Neuronal stem cell (in vitro differentiated cells): ENCODE results near the gene SKIDA1.

ENCODE experiments used
- DNase-seq: peaks from one replicate; pipeline ENCODE4 v3.0.0-alpha.2; 2013; ENCODE audit warnings: low spot score
- H2AFZ ChIP-seq: one replicate; pipeline ENCODE4 v1.6.1; 2013; ENCODE audit warnings: mild to moderate bottlenecking, low read length, inconsistent platforms
- H2AK5ac ChIP-seq: 2 replicates; pipeline ENCODE4 v1.6.1; 2013; ENCODE audit warnings: low read depth, mild to moderate bottlenecking, inconsistent platforms, low read length, moderate library complexity, mixed read lengths
- H2BK120ac ChIP-seq: 2 replicates; pipeline ENCODE4 v1.6.1; 2013; ENCODE audit warnings: low read depth, mild to moderate bottlenecking, inconsistent platforms, low read length, moderate library complexity, mixed read lengths
- H2BK12ac ChIP-seq: one replicate; pipeline ENCODE4 v1.6.1; 2013; ENCODE audit warnings: low read length, inconsistent platforms
- H2BK15ac ChIP-seq: 2 replicates; pipeline ENCODE4 v1.6.1; 2013; ENCODE audit warnings: mild to moderate bottlenecking, low read length, inconsistent platforms, mixed read lengths
- H2BK5ac ChIP-seq: one replicate; pipeline ENCODE4 v1.6.1; 2013; ENCODE audit warnings: inconsistent platforms, mild to moderate bottlenecking, low read length, moderate library complexity
- H3K14ac ChIP-seq: one replicate; pipeline ENCODE4 v1.6.1; 2013; ENCODE audit warnings: low read length, inconsistent platforms
- H3K18ac ChIP-seq: 2 replicates; pipeline ENCODE4 v1.6.1; 2013; ENCODE audit warnings: low read length, inconsistent platforms
- H3K23ac ChIP-seq: 2 replicates; pipeline ENCODE4 v1.6.1; 2013; ENCODE audit warnings: low read depth, mild to moderate bottlenecking, mixed read lengths, low read length, inconsistent platforms; ENCODE audit not compliant: poor library complexity
- H3K27ac ChIP-seq: replicated peaks from 3 replicates; pipeline ENCODE4 v1.5.1; 2013; ENCODE audit warnings: low read length, inconsistent platforms
- H3K27me3 ChIP-seq, 3 experiments: 2 replicates each; pipeline ENCODE4 v1.6.1; 2013; ENCODE audit warnings: low read length in 3 of 3, mild to moderate bottlenecking in 2 of 3, inconsistent platforms in 1 of 3, low read depth in 1 of 3, mixed read lengths in 1 of 3, moderate library complexity in 1 of 3; ENCODE audit not compliant: control insufficient read depth in 3 of 3, insufficient read depth in 3 of 3
- H3K36me3 ChIP-seq, 2 donors: replicated peaks in 1 of 2; 2 replicates each; pipeline ENCODE4 v1.6.1; 2013; ENCODE audit warnings: low read length in 2 of 2; ENCODE audit not compliant: control insufficient read depth in 2 of 2, insufficient read depth in 2 of 2
- H3K4ac ChIP-seq: 2 replicates; pipeline ENCODE4 v1.6.1; 2013; ENCODE audit warnings: inconsistent platforms, mild to moderate bottlenecking, low read length, moderate library complexity
- H3K4me1 ChIP-seq, 2 donors: 1 replicate in 1 of 2; 2 replicates in 1 of 2; pipeline ENCODE4 v1.6.1; 2013; ENCODE audit warnings: low read length in 2 of 2, low read depth in 1 of 2; ENCODE audit not compliant: control insufficient read depth in 2 of 2, insufficient read depth in 1 of 2
- H3K4me2 ChIP-seq: one replicate; pipeline ENCODE4 v1.6.1; 2013; ENCODE audit warnings: mild to moderate bottlenecking, low read length, inconsistent platforms; ENCODE audit not compliant: insufficient read depth, poor library complexity, severe bottlenecking
- H3K4me3 ChIP-seq, 2 donors: 2 replicates each; pipeline ENCODE4 v1.5.1; 2013; ENCODE audit warnings: low read length in 2 of 2, mild to moderate bottlenecking in 2 of 2, inconsistent platforms in 1 of 2, moderate library complexity in 1 of 2
- H3K79me1 ChIP-seq: one replicate; pipeline ENCODE4 v1.6.1; 2013; ENCODE audit warnings: low read depth, mild to moderate bottlenecking, inconsistent platforms, low read length, moderate library complexity
- H3K9ac ChIP-seq: one replicate; pipeline ENCODE4 v1.6.1; 2013; ENCODE audit warnings: mild to moderate bottlenecking, low read depth, low read length, inconsistent platforms; ENCODE audit not compliant: poor library complexity
- H3K9me3 ChIP-seq, 2 donors: replicated peaks in 1 of 2; 2 replicates each; pipeline versions ENCODE3 to v1.6.1; 2013; ENCODE audit warnings: low read length in 2 of 2, mild to moderate bottlenecking in 2 of 2, inconsistent platforms in 1 of 2, low read depth in 1 of 2, mixed read lengths in 1 of 2, moderate library complexity in 1 of 2; ENCODE audit not compliant: control insufficient read depth in 2 of 2, insufficient read depth in 1 of 2
- H4K8ac ChIP-seq: one replicate; pipeline ENCODE4 v1.6.1; 2013; ENCODE audit warnings: low read depth, mild to moderate bottlenecking, inconsistent platforms, low read length, moderate library complexity
- H4K91ac ChIP-seq: one replicate; pipeline ENCODE4 v1.6.1; 2013; ENCODE audit warnings: low read length, low read depth, mild to moderate bottlenecking, inconsistent platforms; ENCODE audit not compliant: poor library complexity
- WGBS, 2 donors: extraction: QIAGEN DNeasy Blood & Tissue Kit; methylation state at CpG; one replicate each; pipeline ENCODE4 v1.1.7; 2013; ENCODE audit warnings: missing lambda C conversion rate in 2 of 2, mixed read lengths in 1 of 2; ENCODE audit not compliant: insufficient read length in 2 of 2, insufficient replicate concordance in 1 of 2; ENCODE audit errors: extremely low coverage in 2 of 2; 5-methylcytosine and 5-hydroxymethylcytosine counted together

The SKIDA1 gene

DNA sequence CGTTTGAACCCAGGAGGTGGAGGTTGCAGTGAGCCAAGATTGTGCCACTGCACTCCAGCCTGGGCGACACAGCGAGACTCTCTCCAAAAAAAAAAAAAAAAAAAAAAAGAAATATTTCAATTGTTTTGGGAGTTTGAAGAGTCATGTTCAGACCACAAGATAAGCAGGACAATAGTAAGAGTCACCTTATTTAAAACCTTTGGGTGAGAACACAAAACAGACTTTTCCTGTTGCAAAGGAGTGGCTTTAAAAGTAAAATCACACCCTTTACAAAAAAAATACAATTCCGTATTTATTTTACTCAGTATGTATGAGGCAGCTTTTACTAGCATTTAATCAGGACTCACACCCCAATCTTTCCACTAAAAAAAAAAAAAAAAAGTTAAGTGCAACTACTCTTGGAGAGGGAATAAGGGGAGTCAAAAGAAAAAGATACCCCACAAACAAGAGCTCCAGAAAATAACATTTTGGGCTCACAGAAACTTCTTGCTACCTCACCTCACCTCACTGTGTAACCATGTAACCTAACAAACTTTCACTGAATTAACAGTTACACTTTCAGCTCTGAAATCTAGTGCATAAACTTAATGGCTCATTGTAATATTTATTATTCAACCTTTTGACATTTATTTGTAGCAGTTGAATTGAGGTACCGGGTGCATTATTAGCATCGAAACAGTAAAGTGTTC lies 11.2 kb downstream of the SKIDA1 start:
- H3K9ac ChIP-seq: no peak overlapping the region
- no peak for DNase-seq
- peaks cover 7 to 57% of the 10 kb centered on the region in 2 donors for H3K36me3 ChIP-seq
- no peak overlapping the region for H3K18ac ChIP-seq
- no peaks in the 10 kb centered on the region for H3K9me3 ChIP-seq
- H2AFZ ChIP-seq: no peak overlapping the region
- no peak overlapping the region for H2BK5ac ChIP-seq
- H3K79me1 ChIP-seq: no peaks in the 10 kb centered on the region
- no peak overlapping the region for H3K4ac ChIP-seq
- no peak overlapping the region for H2BK12ac ChIP-seq
- H3K4me3 ChIP-seq: peak overlapping the region; percentile 86 to 100
- H3K27me3 ChIP-seq: no peaks in the 10 kb centered on the region
- H3K27ac ChIP-seq: no peak overlapping the region
- no peak overlapping the region for H3K14ac ChIP-seq
- H2AK5ac ChIP-seq: no peak overlapping the region
- no CpG with 5 or more reads among the region's 6 CpGs for WGBS, 2 donors
- H4K91ac ChIP-seq: no peak overlapping the region
- H4K8ac ChIP-seq: no peak overlapping the region
- peak overlapping the region; percentile 58 for H3K4me2 ChIP-seq
- no peak overlapping the region for H2BK15ac ChIP-seq
- no peak overlapping the region for H2BK120ac ChIP-seq
- H3K4me1 ChIP-seq: peaks cover 3% of the 10 kb centered on the region in 2 donors
- no peak overlapping the region for H3K23ac ChIP-seq

DNA sequence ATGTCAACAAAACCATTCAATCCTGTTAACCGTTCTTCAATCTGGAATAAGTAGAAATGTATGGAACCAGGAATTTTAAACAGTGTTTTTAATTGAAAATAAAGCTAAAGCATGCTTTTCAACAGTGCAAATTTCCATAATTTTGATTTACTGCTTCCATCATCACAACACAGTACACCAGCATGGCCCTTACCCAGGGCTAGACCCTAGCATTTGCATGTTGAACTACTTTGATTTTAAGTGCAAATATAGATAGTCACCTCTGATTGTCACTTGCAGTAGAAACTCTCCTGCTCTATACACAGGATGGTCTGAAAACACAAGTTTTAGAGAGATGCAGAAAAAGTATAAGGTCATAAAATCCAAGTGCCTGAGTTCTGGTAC lies 12.1 kb downstream of the SKIDA1 start:
- Histone ChIP-seq H2BK120ac (no peak overlapping the region), H3K4me1 (peaks cover 1 to 4% of the 10 kb centered on the region in 2 donors), H3K79me1 (no peaks in the 10 kb centered on the region), H3K9ac (no peak overlapping the region), H2BK12ac (no peak overlapping the region), H3K4me2 (peak overlapping the region; percentile 48), H2BK15ac (no peak overlapping the region), H3K27ac (peak overlapping the region; percentile 10), H4K8ac (no peak overlapping the region), H3K4ac (no peak overlapping the region), H3K36me3 (peaks cover 7 to 57% of the 10 kb centered on the region in 2 donors), H3K27me3 (no peaks in the 10 kb centered on the region), H3K23ac (no peak overlapping the region), H2BK5ac (no peak overlapping the region), H3K9me3 (no peaks in the 10 kb centered on the region), H3K14ac (no peak overlapping the region), H4K91ac (no peak overlapping the region), H2AFZ (no peak overlapping the region), H2AK5ac (no peak overlapping the region), H3K18ac (no peak overlapping the region), H3K4me3 (peak overlapping the region; percentile 84 to 86)
- DNase-seq: no peak
- WGBS, 2 donors: no CpG with 5 or more reads among the region's 1 CpG

DNA sequence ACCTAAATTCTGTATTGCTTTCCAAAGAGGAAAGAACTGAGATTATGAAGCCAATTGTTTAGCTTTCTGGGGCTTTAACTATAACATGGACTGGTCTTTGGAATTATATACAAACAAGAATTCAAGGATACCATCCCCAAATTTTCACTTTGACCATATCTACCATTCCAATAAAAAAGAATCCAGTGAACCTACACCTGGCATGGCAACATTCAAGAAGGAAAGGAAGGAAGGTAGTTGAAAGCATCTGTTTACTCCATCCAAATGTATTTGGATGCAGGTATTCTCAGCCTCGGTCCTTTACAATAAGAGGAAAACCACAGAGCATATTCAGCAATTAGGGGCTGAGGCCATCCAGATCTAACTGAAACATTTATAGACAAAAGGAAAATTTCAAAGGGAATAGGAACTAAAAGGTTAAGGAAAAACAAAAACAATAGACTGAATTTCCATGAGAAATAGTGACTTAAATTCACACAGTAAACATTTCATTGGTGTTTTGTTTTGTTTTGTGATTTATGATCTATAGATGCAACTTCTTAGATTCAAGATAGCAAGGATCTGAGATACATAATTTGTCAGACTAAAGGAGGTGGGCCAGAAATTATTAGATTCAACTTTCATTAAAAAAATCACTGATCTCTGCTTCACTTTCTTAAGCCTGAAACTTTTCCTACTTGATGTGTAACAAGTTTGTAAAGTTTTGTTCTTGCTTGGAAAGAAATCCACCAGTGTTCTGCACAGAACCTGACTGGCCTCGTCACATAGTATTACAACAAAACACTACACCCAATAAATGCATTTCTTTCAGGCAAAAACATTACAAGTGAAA lies 12.7 kb downstream of the SKIDA1 start:
- Histone ChIP-seq H2AK5ac (no peak overlapping the region), H3K4ac (no peak overlapping the region), H4K91ac (no peak overlapping the region), H2BK12ac (no peak overlapping the region), H2BK5ac (no peak overlapping the region), H3K27ac (peak overlapping the region; percentile 14), H3K4me1 (peaks cover 1 to 4% of the 10 kb centered on the region in 2 donors), H3K4me3 (peak overlapping the region; percentile 84 to 86), H3K9me3 (no peaks in the 10 kb centered on the region), H3K14ac (no peak overlapping the region), H3K18ac (no peak overlapping the region), H3K79me1 (no peaks in the 10 kb centered on the region), H3K36me3 (peaks cover 7 to 57% of the 10 kb centered on the region in 2 donors), H3K9ac (no peak overlapping the region), H2AFZ (no peak overlapping the region), H4K8ac (no peak overlapping the region), H3K23ac (no peak overlapping the region), H3K4me2 (peak overlapping the region; percentile 61), H2BK120ac (no peak overlapping the region), H2BK15ac (no peak overlapping the region), H3K27me3 (no peaks in the 10 kb centered on the region)
- WGBS, 2 donors: no CpG with 5 or more reads among the region's 2 CpGs
- DNase-seq: no peak

DNA sequence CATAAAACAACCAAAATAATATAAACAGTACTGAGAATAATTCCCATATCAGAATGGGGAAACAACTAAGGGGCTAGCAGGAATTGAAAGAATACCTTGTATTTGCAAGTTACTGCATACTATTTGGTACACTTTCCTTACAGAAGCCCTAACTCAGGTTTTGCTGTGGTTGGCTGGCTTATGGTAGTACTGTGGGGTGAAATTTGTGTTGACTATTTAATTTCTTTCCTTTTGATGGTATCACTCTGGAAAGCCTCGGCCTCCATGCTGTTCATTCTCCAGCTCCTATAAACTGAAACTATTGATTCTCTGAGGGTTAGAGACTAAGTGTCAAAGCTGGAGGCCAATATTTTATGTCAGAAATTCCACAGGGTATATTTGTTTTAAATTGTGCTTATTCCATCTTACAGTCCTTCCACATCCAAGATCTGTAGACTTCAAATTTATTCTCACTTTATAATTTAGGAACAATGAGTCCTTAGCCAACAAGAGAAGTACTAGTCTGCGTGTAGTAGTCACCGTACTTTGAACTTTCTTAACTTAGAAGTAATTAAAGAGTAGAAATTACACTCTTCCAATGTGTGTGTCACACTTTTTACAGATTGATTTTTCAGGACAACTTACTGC lies 13.4 kb downstream of the SKIDA1 start:
- Histone ChIP-seq H2BK12ac (no peak overlapping the region), H2AK5ac (no peak overlapping the region), H3K27me3 (no peaks in the 10 kb centered on the region), H2BK15ac (no peak overlapping the region), H3K4me3 (peak overlapping the region; percentile 65 to 86), H3K18ac (no peak overlapping the region), H2AFZ (no peak overlapping the region), H3K79me1 (no peaks in the 10 kb centered on the region), H3K36me3 (peaks cover 7 to 57% of the 10 kb centered on the region in 2 donors), H3K14ac (no peak overlapping the region), H3K23ac (no peak overlapping the region), H4K91ac (no peak overlapping the region), H3K9me3 (no peaks in the 10 kb centered on the region), H3K4me1 (peaks cover 4 to 11% of the 10 kb centered on the region in 2 donors), H3K4me2 (peak overlapping the region; percentile 61), H3K9ac (no peak overlapping the region), H4K8ac (no peak overlapping the region), H3K4ac (no peak overlapping the region), H2BK120ac (no peak overlapping the region), H3K27ac (peak overlapping the region; percentile 5), H2BK5ac (no peak overlapping the region)
- WGBS, 2 donors: no CpG with 5 or more reads among the region's 3 CpGs
- DNase-seq: no peak
